WTC11 (cell line): ENCODE data around the gene GABRB2. TPM values are rescaled to one million over a fixed set of nuclear protein-coding genes. Genes with fewer than 3 reads are reported as not detected.

Experiments used
- ATAC-seq: fragments of 200-7000 bp; cut with Tn5 transposase; 2 replicates; pipeline ENCODE4 v1.10.0; 2021; ENCODE audit warnings: mild to moderate bottlenecking, moderate library complexity
- CTCF ChIA-PET: fragments of 300-600 bp; sonication (Branson Sonifier 250); formaldehyde crosslinking; loops from one replicate; lab custom pipeline; 2021; ENCODE audit warnings: antibody characterized with exemption; lab: Charles Lee
- POLR2A ChIA-PET: fragments of 350-600 bp; sonication (Branson Sonifier 250); formaldehyde crosslinking; loops from one replicate; lab custom pipeline; 2021; ENCODE audit warnings: antibody characterized with exemption; lab: Charles Lee
- DNase-seq: peaks from one replicate; pipeline ENCODE4 v3.0.0; 2021; ENCODE audit warnings: low spot score
- H3K27ac Mint-ChIP-seq: 2 replicates; pipeline ENCODE4 v1.8.0; 2021; ENCODE audit warnings: mixed read lengths
- H3K27me3 Mint-ChIP-seq: 2 replicates; pipeline ENCODE4 v1.8.0; 2021; ENCODE audit warnings: low read depth, mild to moderate bottlenecking, moderate library complexity, mixed read lengths
- H3K36me3 Mint-ChIP-seq: 2 replicates; pipeline ENCODE4 v1.8.0; 2021; ENCODE audit warnings: mixed read lengths
- H3K4me1 Mint-ChIP-seq: 2 replicates; pipeline ENCODE4 v1.8.0; 2022; ENCODE audit warnings: mixed read lengths
- H3K4me3 Mint-ChIP-seq: 2 replicates; pipeline ENCODE4 v1.8.0; 2021; ENCODE audit warnings: mild to moderate bottlenecking, moderate library complexity, mixed read lengths
- H3K9me3 Mint-ChIP-seq: 2 replicates; pipeline ENCODE4 v1.8.0; 2021; ENCODE audit warnings: mixed read lengths
- CREB1 ChIP-seq: sonication (generic); formaldehyde crosslinking; IDR thresholded peaks from 2 replicates; pipeline ENCODE4 v1.8.0; 2023; ENCODE audit warnings: mild to moderate bottlenecking, missing genetic modification reagents
- E2F1 ChIP-seq: sonication (generic); formaldehyde crosslinking; IDR thresholded peaks from 2 replicates; pipeline ENCODE4 v1.8.0; 2022; ENCODE audit warnings: mild to moderate bottlenecking, missing genetic modification reagents
- ERG ChIP-seq: fragments of 250-450 bp; sonication (Bioruptor Pico); IDR thresholded peaks from 2 replicates; pipeline ENCODE4 v1.8.0; 2021; ENCODE audit warnings: mild to moderate bottlenecking
- ESRRA ChIP-seq: sonication (generic); formaldehyde crosslinking; IDR thresholded peaks from 2 replicates; pipeline ENCODE4 v1.8.1; 2022; ENCODE audit warnings: mild to moderate bottlenecking, missing genetic modification reagents, borderline replicate concordance
- GRHL2 ChIP-seq: fragments of 250-450 bp; sonication (Bioruptor Pico); IDR thresholded peaks from 2 replicates; pipeline ENCODE4 v1.8.0; 2022; ENCODE audit warnings: mild to moderate bottlenecking, moderate library complexity; ENCODE audit not compliant: insufficient replicate concordance, severe bottlenecking
- IRF2 ChIP-seq: sonication (generic); formaldehyde crosslinking; IDR thresholded peaks from 2 replicates; pipeline ENCODE4 v1.8.0; 2022; ENCODE audit warnings: low read depth, missing genetic modification reagents, borderline replicate concordance
- MAX ChIP-seq: sonication (generic); formaldehyde crosslinking; IDR thresholded peaks from 2 replicates; pipeline ENCODE4 v1.8.0; 2022; ENCODE audit warnings: mild to moderate bottlenecking, missing genetic modification reagents
- MLX ChIP-seq: sonication (generic); formaldehyde crosslinking; IDR thresholded peaks from 2 replicates; pipeline ENCODE4 v1.8.1; 2023; ENCODE audit warnings: mild to moderate bottlenecking, missing genetic modification reagents, moderate library complexity
- NFATC4 ChIP-seq: fragments of 250-450 bp; sonication (Bioruptor Pico); IDR thresholded peaks from 2 replicates; pipeline ENCODE4 v1.9.0; 2021; ENCODE audit warnings: mild to moderate bottlenecking
- NR1H2 ChIP-seq: sonication (generic); formaldehyde crosslinking; IDR thresholded peaks from 2 replicates; pipeline ENCODE4 v1.9.0; 2021; ENCODE audit warnings: mild to moderate bottlenecking, moderate library complexity, missing genetic modification reagents
- NR2C2 ChIP-seq: sonication (generic); formaldehyde crosslinking; IDR thresholded peaks from 2 replicates; pipeline ENCODE4 v1.8.0; 2022; ENCODE audit warnings: mild to moderate bottlenecking, missing genetic modification reagents
- PRRX2 ChIP-seq: fragments of 250-450 bp; sonication (Bioruptor Pico); IDR thresholded peaks from 2 replicates; pipeline ENCODE4 v1.8.0; 2021; ENCODE audit warnings: mild to moderate bottlenecking
- RELA ChIP-seq: sonication (generic); formaldehyde crosslinking; IDR thresholded peaks from 2 replicates; pipeline ENCODE4 v1.8.1; 2022; ENCODE audit warnings: missing genetic modification reagents, mild to moderate bottlenecking, borderline replicate concordance
- SOX15 ChIP-seq: fragments of 250-450 bp; sonication (Bioruptor Pico); IDR thresholded peaks from 2 replicates; pipeline ENCODE4 v1.9.0; 2021; ENCODE audit warnings: mild to moderate bottlenecking
- SP1 ChIP-seq: sonication (generic); formaldehyde crosslinking; conservative IDR thresholded peaks from 2 replicates; pipeline ENCODE4 v1.8.1; 2022; ENCODE audit warnings: missing genetic modification reagents
- TEAD4 ChIP-seq: sonication (generic); formaldehyde crosslinking; IDR thresholded peaks from 2 replicates; pipeline ENCODE4 v1.8.0; 2022; ENCODE audit warnings: mild to moderate bottlenecking, missing genetic modification reagents
- TP53 ChIP-seq: sonication (generic); formaldehyde crosslinking; IDR thresholded peaks from 2 replicates; pipeline ENCODE4 v1.8.1; 2023; ENCODE audit warnings: mild to moderate bottlenecking, missing genetic modification reagents
- ZNF396 ChIP-seq: fragments of 250-450 bp; sonication (Bioruptor Pico); IDR thresholded peaks from 2 replicates; pipeline ENCODE4 v1.8.0; 2021; ENCODE audit warnings: mild to moderate bottlenecking, moderate library complexity, borderline replicate concordance
- ZSCAN18 ChIP-seq: fragments of 250-450 bp; sonication (Bioruptor Pico); IDR thresholded peaks from 2 replicates; pipeline ENCODE4 v2.1.2; 2022; ENCODE audit warnings: mild to moderate bottlenecking, moderate library complexity
- total RNA-seq: library from RNA; stranded (reverse); gene quantifications from 3 replicates; pipeline ENCODE4 v1.2.3, GENCODE V29; 2021
- TF ChIP-seq, protein P1 (sequence below): sonication (generic); formaldehyde crosslinking; IDR thresholded peaks from 2 replicates; pipeline ENCODE4 v1.8.0; 2023; ENCODE audit warnings: mild to moderate bottlenecking, missing genetic modification reagents

The GABRB2 gene
- total RNA-seq, 1 experiment from 2014 or later: 0.79 TPM

GRCh38 chr5:161295721-161296250, 250.7 kb downstream of the GABRB2 start (continued):
- TF ChIP-seq RELA (CRISPR knock-in tag): no peak

GRCh38 chr5:161288071-161288470, 258.5 kb downstream of the GABRB2 start:
- no peaks in the 10 kb centered on the region for H3K27me3 Mint-ChIP-seq
- no peak overlapping the region for H3K27ac Mint-ChIP-seq
- no peaks in the 10 kb centered on the region for H3K36me3 Mint-ChIP-seq
- ChIA-PET POLR2A (no interaction called here), CTCF (no interaction called here)
- no peak overlapping the region for H3K4me3 Mint-ChIP-seq
- H3K4me1 Mint-ChIP-seq: no peaks in the 10 kb centered on the region
- DNase-seq (no peak), ATAC-seq (no peak)
- TF ChIP-seq ZNF396 (CRISPR knock-in tag) (no peak), MAX (CRISPR knock-in tag) (no peak), ESRRA (CRISPR knock-in tag) (no peak), NFATC4 (CRISPR knock-in tag) (no peak), ERG (CRISPR knock-in tag) (no peak), TP53 (CRISPR knock-in tag) (no peak), E2F1 (CRISPR knock-in tag) (no peak), TEAD4 (CRISPR knock-in tag) (no peak), SOX15 (CRISPR knock-in tag) (no peak), GRHL2 (CRISPR knock-in tag) (no peak), MLX (no peak), PRRX2 (no peak)
- TF ChIP-seq, protein P1, sequence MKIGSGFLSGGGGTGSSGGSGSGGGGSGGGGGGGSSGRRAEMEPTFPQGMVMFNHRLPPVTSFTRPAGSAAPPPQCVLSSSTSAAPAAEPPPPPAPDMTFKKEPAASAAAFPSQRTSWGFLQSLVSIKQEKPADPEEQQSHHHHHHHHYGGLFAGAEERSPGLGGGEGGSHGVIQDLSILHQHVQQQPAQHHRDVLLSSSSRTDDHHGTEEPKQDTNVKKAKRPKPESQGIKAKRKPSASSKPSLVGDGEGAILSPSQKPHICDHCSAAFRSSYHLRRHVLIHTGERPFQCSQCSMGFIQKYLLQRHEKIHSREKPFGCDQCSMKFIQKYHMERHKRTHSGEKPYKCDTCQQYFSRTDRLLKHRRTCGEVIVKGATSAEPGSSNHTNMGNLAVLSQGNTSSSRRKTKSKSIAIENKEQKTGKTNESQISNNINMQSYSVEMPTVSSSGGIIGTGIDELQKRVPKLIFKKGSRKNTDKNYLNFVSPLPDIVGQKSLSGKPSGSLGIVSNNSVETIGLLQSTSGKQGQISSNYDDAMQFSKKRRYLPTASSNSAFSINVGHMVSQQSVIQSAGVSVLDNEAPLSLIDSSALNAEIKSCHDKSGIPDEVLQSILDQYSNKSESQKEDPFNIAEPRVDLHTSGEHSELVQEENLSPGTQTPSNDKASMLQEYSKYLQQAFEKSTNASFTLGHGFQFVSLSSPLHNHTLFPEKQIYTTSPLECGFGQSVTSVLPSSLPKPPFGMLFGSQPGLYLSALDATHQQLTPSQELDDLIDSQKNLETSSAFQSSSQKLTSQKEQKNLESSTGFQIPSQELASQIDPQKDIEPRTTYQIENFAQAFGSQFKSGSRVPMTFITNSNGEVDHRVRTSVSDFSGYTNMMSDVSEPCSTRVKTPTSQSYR (CRISPR knock-in tag): no peak
- H3K9me3 Mint-ChIP-seq: no peaks in the 10 kb centered on the region

- CTCF ChIA-PET: no interaction called here
- DNase-seq (no peak), ATAC-seq (no peak)
- Mint-ChIP-seq H3K27me3 (no peaks in the 10 kb centered on the region), H3K4me1 (no peaks in the 10 kb centered on the region), H3K9me3 (peaks cover 3% of the 10 kb centered on the region), H3K4me3 (no peak overlapping the region), H3K36me3 (0 out of 2 replicates have a peak, but pooled peaks cover 2% of the 10 kb centered on the region), H3K27ac (no peak overlapping the region)
- no peak for TF ChIP-seq NR2C2
- TF ChIP-seq CREB1: no peak
- TF ChIP-seq IRF2 (CRISPR knock-in tag): no peak
- TF ChIP-seq ZSCAN18 (CRISPR knock-in tag): no peak
- no peak for TF ChIP-seq NR1H2 (CRISPR knock-in tag)
- no peak for TF ChIP-seq SP1 (CRISPR knock-in tag)
- POLR2A ChIA-PET: no interaction called here
These were observed 259.1 kb downstream of the GABRB2 start for GRCh38 chr5:161287436-161287835.
